Pancreas (tissue), 10 donors: ENCODE results near the gene SLC43A1. TPM values are rescaled to one million over a fixed set of nuclear protein-coding genes. Genes with fewer than 3 reads are reported as not detected.
"Not testable (repeated sequence)": the region's sequence is repeated elsewhere in the genome, so short reads cannot be mapped to it uniquely, and the experiment has no call there.

Source experiments
- ATAC-seq, 4 donors: fragments of 200-7000 bp; cut with Tn5 transposase; one replicate each; pipeline versions ENCODE4 v1.8.0 to v1.9.1; 2020; ENCODE audit warnings: mild to moderate bottlenecking in 4 of 4, moderate library complexity in 4 of 4
- DNase-seq, 6 donors: peaks; one replicate each; pipeline ENCODE4 v3.0.0-alpha.2; 2020
- FAIRE-seq: peaks from 2 replicates; lab custom pipeline; 2012; peaks lifted over from hg19 to GRCh38; lab: Jason Lieb, UNC
- H3K27ac ChIP-seq, 4 donors: fragments of 200-600 bp; sonication (generic); 1 replicate in 3 of 4; 2 replicates in 1 of 4; pipeline versions ENCODE4 v1.5.0 to v1.8.0; 2020
- H3K27me3 ChIP-seq, 4 donors: fragments of 200-600 bp; one replicate each; pipeline ENCODE4 v1.8.0; 2021
- H3K36me3 ChIP-seq, 3 donors: fragments of 200-600 bp; sonication (generic) in 1 of 3; one replicate each; pipeline versions ENCODE4 v1.5.0 to v1.8.0; 2020 to 2021
- H3K4me1 ChIP-seq, 3 donors: fragments of 200-600 bp; one replicate each; pipeline ENCODE4 v1.8.0; 2021
- H3K4me3 ChIP-seq, 4 donors: fragments of 200-600 bp; sonication (generic) in 2 of 4; one replicate each; pipeline versions ENCODE4 v1.5.0 to v1.8.0; 2020 to 2021
- H3K9me3 ChIP-seq, 4 donors: fragments of 200-600 bp; one replicate each; pipeline ENCODE4 v1.8.0; 2021
- CTCF ChIP-seq, 4 donors: fragments of 200-600 bp; sonication (generic) in 3 of 4; IDR thresholded peaks; one replicate each; pipeline versions ENCODE4 v1.5.0 to v1.8.0; 2021; ENCODE audit warnings: antibody characterized with exemption in 4 of 4
- WGBS, 2 donors: extraction: QIAGEN DNeasy Blood & Tissue Kit; methylation state at CpG; one replicate each; pipeline ENCODE4 v1.1.7; 2013; 5-methylcytosine and 5-hydroxymethylcytosine counted together
- intact Hi-C, 3 donors: fragments of 100-400 bp; cut with DNase I; formaldehyde crosslinking; loops; one replicate each; pipeline versions ENCODE4 v1.11.1 to v1.14.2; 2022
- polyA plus RNA-seq, 2 donors: library from polyadenylated mRNA; stranded (reverse); fragments of 200-250 nt; gene quantifications; one replicate each; pipeline ENCODE4 v1.2.3, GENCODE V29; 2013
- total RNA-seq, 6 donors: library from RNA; stranded (reverse); fragmentation: NEBNext Ultra II Directional in 4 of 6; extraction: Animal tissue kit (Norgen Biotek cat#: 25700) in 4 of 6; gene quantifications; one replicate each; pipeline versions ENCODE4 v1.2.1 to v1.2.4, GENCODE V29; 2021 to 2023
- donor health status: healthy with polysubstance abuse.
- donor health status: DM: no; HTN: no; CAD: no; lungs with moderate emphysema.
- donor health status: DM: no; HTN: no; CAD: no.
- donor health status: control.
- donor health status: control.
- donor health status: Bipolar disorder and iron deficiency.
- donor health status: DM: yes; HTN: yes; CAD: no.
- donor health status: DM: no; HTN: no; CAD: no.
- donor health status: DM: no; HTN: no; CAD: no.
- donor health status: DM: yes; HTN: yes; CAD: no.

Gene SLC43A1
- total and polyA plus RNA-seq, 8 donors, result 78.3 to 280 (median 122) TPM

GRCh38 chr11:57542582-57542981, 27.1 kb upstream of the SLC43A1 start:
- no peak for TF ChIP-seq CTCF (IDR thresholded peaks at IDR 0.05)
- H3K9me3 ChIP-seq, result no peaks in the 10 kb centered on the region
- DNase-seq, result no peak
- no peak for FAIRE-seq
- H3K36me3 ChIP-seq, result no peaks in the 10 kb centered on the region
- WGBS, 2 donors, result 75 to 85% methylated on average over 4 of the region's 4 CpGs
- no peak for ATAC-seq
- H3K4me3 ChIP-seq, result no peak overlapping the region
- intact Hi-C loops, result no loop called here
- H3K27ac ChIP-seq, result no peak overlapping the region
- H3K27me3 ChIP-seq, result no peaks in the 10 kb centered on the region
- no peaks in the 10 kb centered on the region for H3K4me1 ChIP-seq

GRCh38 chr11:57541169-57541568, 25.7 kb upstream of the SLC43A1 start:
- TF ChIP-seq CTCF (IDR thresholded peaks at IDR 0.05), result no peak
- FAIRE-seq (no peak), ATAC-seq (no peak), DNase-seq (no peak)
- no peaks in the 10 kb centered on the region for H3K9me3 ChIP-seq
- intact Hi-C loops, result no loop called here
- no peaks in the 10 kb centered on the region for H3K36me3 ChIP-seq
- no peak overlapping the region for H3K27ac ChIP-seq
- no peaks in the 10 kb centered on the region for H3K27me3 ChIP-seq
- H3K4me3 ChIP-seq, result no peak overlapping the region
- 78 to 86% methylated on average over 5 of the region's 5 CpGs for WGBS, 2 donors
- no peaks in the 10 kb centered on the region for H3K4me1 ChIP-seq

- no peaks in the 10 kb centered on the region for H3K36me3 ChIP-seq
- no peaks in the 10 kb centered on the region for H3K27me3 ChIP-seq
- H3K27ac ChIP-seq, result no peak overlapping the region
- ATAC-seq, result no peak
- 30 to 63% methylated on average over 1 of the region's 1 CpG for WGBS, 2 donors
- intact Hi-C loops, result no loop called here
- TF ChIP-seq CTCF (IDR thresholded peaks at IDR 0.05), result no peak
- H3K4me3 ChIP-seq, result no peak overlapping the region
- no peaks in the 10 kb centered on the region for H3K9me3 ChIP-seq
- DNase-seq, result no peak
- no peak for FAIRE-seq
- H3K4me1 ChIP-seq, result no peaks in the 10 kb centered on the region
Measured at GRCh38 chr11:57539342-57539741, 23.8 kb upstream of the SLC43A1 start.

- no peak for DNase-seq
- FAIRE-seq, result no peak
- WGBS, 2 donors, result 66 to 70% methylated on average over 14 of the region's 14 CpGs
Measured at GRCh38 chr11:57536947-57537619, 21.6 kb upstream of the SLC43A1 start, which contains the start of gene SMTNL1. SMTNL1 (plus strand) TSS chr11:57537595; CDS start chr11:57542643, 5,048 bp downstream.

DNA sequence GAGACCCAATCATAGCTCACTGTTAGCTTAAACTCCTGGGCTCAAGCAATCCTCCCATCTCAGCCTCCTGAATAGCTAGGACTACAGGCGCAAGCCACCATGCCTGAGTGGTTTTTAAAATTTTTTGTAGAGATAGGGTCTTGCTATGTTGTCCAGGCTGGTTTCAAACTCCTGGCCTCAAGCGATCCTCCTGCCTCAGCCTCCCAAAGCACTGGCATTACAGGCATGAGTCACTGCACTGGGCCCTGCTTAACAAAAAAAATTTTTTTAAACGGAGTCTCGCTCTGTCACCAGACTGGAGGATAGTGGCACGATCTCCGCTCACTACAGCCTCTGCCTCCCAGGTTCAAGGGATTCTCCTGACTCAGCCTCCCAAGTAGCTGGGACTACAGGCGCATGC, 18.9 kb upstream of the SLC43A1 start:
- peaks cover 0 to 13% (median 0%) of the 10 kb centered on the region in 3 donors for H3K4me1 ChIP-seq
- H3K27ac ChIP-seq, FAIRE-seq, ATAC-seq, H3K36me3 ChIP-seq, intact Hi-C loops, DNase-seq, H3K4me3 ChIP-seq, H3K27me3 ChIP-seq, H3K9me3 ChIP-seq: not testable (repeated sequence)
- 90 to 92% methylated on average over 7 of the region's 7 CpGs for WGBS, 2 donors

More at GRCh38 chr11:57536947-57537619, 21.6 kb upstream of the SLC43A1 start, which contains the start of gene SMTNL1:
- intact Hi-C loops, result no loop called here
- Histone ChIP-seq H3K4me1 (no peaks in the 10 kb centered on the region), H3K27ac (no peak within 1 kb of the TSS), H3K4me3 (no peak within 1 kb of the TSS), H3K36me3 (no peaks in the 10 kb centered on the region), H3K9me3 (no peaks in the 10 kb centered on the region), H3K27me3 (no peaks in the 10 kb centered on the region)
- no peak for TF ChIP-seq CTCF (IDR thresholded peaks at IDR 0.05)
- ATAC-seq, result no peak
